AML-193 (cell line): ENCODE results near the gene AK5.
A peak's percentile ranks its signal among the peaks of the same experiment; 100 is the strongest.
"Not testable (repeated sequence)": the region's sequence is repeated elsewhere in the genome, so short reads cannot be mapped to it uniquely, and the experiment has no call there.

Experiments
- DNase-seq, 2 experiments: peaks; one replicate each; lab custom pipeline; 2025; lab: John Stamatoyannopoulos, UW

Gene AK5

GRCh38 chr1:77399250-77400086, 117.6 kb downstream of the AK5 start:
- no peak for DNase-seq

- no peak for DNase-seq
These were observed 119.0 kb downstream of the AK5 start for GRCh38 chr1:77400781-77401180.

GRCh38 chr1:77401384-77401783, 119.6 kb downstream of the AK5 start:
- no peak for DNase-seq

- no peak for DNase-seq
These were observed 123.4 kb downstream of the AK5 start for GRCh38 chr1:77405186-77405585.

- DNase-seq, result no peak
These were observed 124.8 kb downstream of the AK5 start for GRCh38 chr1:77406661-77407060.

GRCh38 chr1:77407738-77408375, 126.0 kb downstream of the AK5 start:
- DNase-seq, result no peak

GRCh38 chr1:77408933-77409332, 127.1 kb downstream of the AK5 start:
- not testable (repeated sequence) for DNase-seq

- peak; percentile 49 to 53 for DNase-seq
These were observed 130.4 kb downstream of the AK5 start for GRCh38 chr1:77412069-77412819.

- no peak for DNase-seq
These were observed 131.2 kb downstream of the AK5 start for GRCh38 chr1:77412820-77413530.

- peak; percentile 83 to 90 for DNase-seq
These were observed 131.9 kb downstream of the AK5 start for GRCh38 chr1:77413541-77414335.

GRCh38 chr1:77415579-77415978, 133.8 kb downstream of the AK5 start:
- DNase-seq, result peak; percentile 65 to 90

GRCh38 chr1:77416692-77417450, 135.1 kb downstream of the AK5 start:
- DNase-seq, result peak in 1 of 2 experiments; percentile 8

- not testable (repeated sequence) for DNase-seq
These were observed 136.2 kb downstream of the AK5 start for GRCh38 chr1:77418055-77418454.

- DNase-seq, result no peak
These were observed 139.8 kb downstream of the AK5 start for GRCh38 chr1:77421504-77422233.

- DNase-seq, result no peak
These were observed 142.4 kb downstream of the AK5 start for GRCh38 chr1:77424236-77424635.

GRCh38 chr1:77428068-77428467, 146.2 kb downstream of the AK5 start:
- no peak for DNase-seq

- DNase-seq, result peak; percentile 20 to 22
These were observed 149.3 kb downstream of the AK5 start for GRCh38 chr1:77430966-77431690.

GRCh38 chr1:77433934-77434333, 152.1 kb downstream of the AK5 start:
- no peak for DNase-seq

- no peak for DNase-seq
These were observed 153.1 kb downstream of the AK5 start for GRCh38 chr1:77434967-77435366.
